Body of pancreas (tissue), 4 donors: Measurements from ENCODE around the gene ZBED6. TPM values are rescaled to one million over a fixed set of nuclear protein-coding genes. Genes with fewer than 3 reads are reported as not detected.
"Not testable (repeated sequence)": the region's sequence is repeated elsewhere in the genome, so short reads cannot be mapped to it uniquely, and the experiment has no call there.

Source experiments
- ATAC-seq: fragments of 150-250 bp; one replicate; pipeline ENCODE4 v1.9.1; 2016
- DNase-seq, 4 donors: peaks; one replicate each; pipeline ENCODE4 v3.0.0-alpha.2; 2019
- H3K27ac ChIP-seq, 4 donors: fragments of 200-600 bp; sonication (generic); 1 replicate in 3 of 4; 2 replicates in 1 of 4; pipeline versions ENCODE4 v1.5.1 to v1.6.1; 2016 to 2019; ENCODE audit warnings: mild to moderate bottlenecking in 1 of 4, mixed read lengths in 1 of 4, moderate library complexity in 1 of 4
- H3K27me3 ChIP-seq, 2 donors: fragments of 200-600 bp; sonication (generic); one replicate each; pipeline ENCODE4 v1.6.0; 2016; ENCODE audit warnings: mild to moderate bottlenecking in 1 of 2
- H3K36me3 ChIP-seq, 2 donors: fragments of 200-600 bp; sonication (generic); replicated peaks in 1 of 2; 2 replicates each; pipeline ENCODE4 v1.5.1; 2016; ENCODE audit warnings: low read depth in 2 of 2; ENCODE audit not compliant: insufficient read depth in 1 of 2
- H3K4me1 ChIP-seq: fragments of 200-600 bp; sonication (generic); one replicate; pipeline ENCODE4 v1.6.0; 2016
- H3K4me3 ChIP-seq, 2 donors: fragments of 200-600 bp; sonication (generic); 1 replicate in 1 of 2; 2 replicates in 1 of 2; pipeline ENCODE4 v1.5.1; 2016 to 2019
- H3K9me3 ChIP-seq, 3 donors: fragments of 200-600 bp; sonication (generic); 1 replicate in 2 of 3; 2 replicates in 1 of 3; pipeline ENCODE4 v1.5.1; 2016
- CTCF ChIP-seq, 7 experiments: fragments of 450-650 bp in 4 of 7; fragments of 200-600 bp in 3 of 7; sonication (generic) in 3 of 7; IDR thresholded peaks; one replicate each; pipeline ENCODE4 v1.5.1; 2016 to 2019; ENCODE audit warnings: antibody characterized with exemption in 7 of 7
- POLR2A ChIP-seq, 3 donors: fragments of 450-650 bp; IDR thresholded peaks; one replicate each; pipeline ENCODE4 v1.6.1; 2016; ENCODE audit warnings: antibody characterized with exemption in 3 of 3, mild to moderate bottlenecking in 2 of 3
- WGBS, 2 donors: methylation state at CpG; one replicate each; pipeline ENCODE4 v1.1.5; 2017; 5-methylcytosine and 5-hydroxymethylcytosine counted together
- intact Hi-C: fragments of 100-400 bp; cut with DNase I; formaldehyde crosslinking; loops from one replicate; pipeline ENCODE4 v1.15.1; 2023
- total RNA-seq, 2 donors: library from RNA; depleted of rRNA; stranded (reverse); fragments of >200 nt; gene quantifications; one replicate each; pipeline ENCODE4 v1.1.0, GENCODE V29; 2016

Gene ZBED6
- total RNA-seq, 2 donors from 2014 or later, result 7.8 to 20.8 TPM

- no peaks in the 10 kb centered on the region for H3K36me3 ChIP-seq
- H3K27me3 ChIP-seq, result no peaks in the 10 kb centered on the region
- no peaks in the 10 kb centered on the region for H3K4me1 ChIP-seq
- no peak overlapping the region for H3K27ac ChIP-seq
- TF ChIP-seq CTCF (IDR thresholded peaks at IDR 0.05), result no peak
- no peak for TF ChIP-seq POLR2A (IDR thresholded peaks at IDR 0.05)
- DNase-seq, result no peak
- intact Hi-C loops, result no loop called here
- H3K9me3 ChIP-seq, result no peaks in the 10 kb centered on the region
- no peak overlapping the region for H3K4me3 ChIP-seq
- WGBS, 2 donors, result 85 to 88% methylated on average over 4 of the region's 4 CpGs
- ATAC-seq, result no peak
Measured at GRCh38 chr1:203756036-203756435, 39.4 kb upstream of the ZBED6 start.

GRCh38 chr1:203758749-203759148 is 36.7 kb upstream of the ZBED6 start:
- intact Hi-C loops, H3K9me3 ChIP-seq, DNase-seq, H3K4me1 ChIP-seq, H3K27me3 ChIP-seq, ATAC-seq, H3K36me3 ChIP-seq, H3K27ac ChIP-seq, H3K4me3 ChIP-seq: not testable (repeated sequence)
- WGBS, 2 donors, result 75 to 87% methylated on average over 2 of the region's 2 CpGs

- H3K36me3 ChIP-seq, result no peaks in the 10 kb centered on the region
- ATAC-seq, result no peak
- H3K4me3 ChIP-seq, result no peak overlapping the region
- no peak for DNase-seq
- H3K9me3 ChIP-seq, result no peaks in the 10 kb centered on the region
- no peak for TF ChIP-seq POLR2A (IDR thresholded peaks at IDR 0.05)
- TF ChIP-seq CTCF (IDR thresholded peaks at IDR 0.05), result no peak
- 74 to 90% methylated on average over 3 of the region's 3 CpGs for WGBS, 2 donors
- intact Hi-C loops, result no loop called here
- H3K27me3 ChIP-seq, result no peaks in the 10 kb centered on the region
- no peak overlapping the region for H3K27ac ChIP-seq
- H3K4me1 ChIP-seq, result no peaks in the 10 kb centered on the region
Measured at GRCh38 chr1:203760506-203760905, 34.9 kb upstream of the ZBED6 start.

GRCh38 chr1:203761958-203762357 is 33.5 kb upstream of the ZBED6 start:
- H3K4me1 ChIP-seq, H3K27me3 ChIP-seq, H3K27ac ChIP-seq, DNase-seq, H3K36me3 ChIP-seq, H3K4me3 ChIP-seq, intact Hi-C loops, ATAC-seq, H3K9me3 ChIP-seq: not testable (repeated sequence)
- 77 to 84% methylated on average over 7 of the region's 7 CpGs for WGBS, 2 donors

GRCh38 chr1:203763505-203763904 is 31.9 kb upstream of the ZBED6 start:
- Histone ChIP-seq H3K4me3 (no peak overlapping the region), H3K36me3 (no peaks in the 10 kb centered on the region), H3K27ac (no peak overlapping the region), H3K9me3 (no peaks in the 10 kb centered on the region), H3K27me3 (no peaks in the 10 kb centered on the region), H3K4me1 (no peaks in the 10 kb centered on the region)
- 77 to 83% methylated on average over 1 of the region's 1 CpG for WGBS, 2 donors
- intact Hi-C loops, result no loop called here
- DNase-seq (no peak), ATAC-seq (no peak)
- TF ChIP-seq POLR2A (IDR thresholded peaks at IDR 0.05), result no peak
- no peak for TF ChIP-seq CTCF (IDR thresholded peaks at IDR 0.05)

- no peak for DNase-seq
- intact Hi-C loops, result no loop called here
- Histone ChIP-seq H3K4me3 (no peak overlapping the region), H3K27ac (no peak overlapping the region), H3K4me1 (peaks cover 7% of the 10 kb centered on the region), H3K27me3 (no peaks in the 10 kb centered on the region), H3K9me3 (no peaks in the 10 kb centered on the region), H3K36me3 (no peaks in the 10 kb centered on the region)
- whole genome bisulfite sequencing, 2 donors, result 28 to 66% methylated on average over 2 to 3 of the region's 3 CpGs
- ATAC-seq, result no peak
- TF ChIP-seq CTCF (IDR thresholded peaks at IDR 0.05), result no peak
- TF ChIP-seq POLR2A (IDR thresholded peaks at IDR 0.05), result no peak
Measured at GRCh38 chr1:203764105-203765028, 31.1 kb upstream of the ZBED6 start.
